Measurements from ENCODE around the gene TSPYL6.

- no peak for TF ChIP-seq CTCF (IDR thresholded peaks at IDR 0.05; ENCODE audit: poor library complexity)
- TF ChIP-seq EZH2phosphoT487 (IDR thresholded peaks at IDR 0.05; ENCODE audit: low read depth, severe bottlenecking, unreplicated experiment), result no peak
These were observed at the start of gene TSPYL6 for GRCh38 chr2:54256091-54256694.

Measured in hepatocyte (in vitro differentiated cells).